ENCODE measurements around the gene CCR7. TPM values are rescaled to one million over a fixed set of nuclear protein-coding genes. Genes with fewer than 3 reads are reported as not detected.
A peak's percentile ranks its signal among the peaks of the same experiment; 100 is the strongest.

The CCR7 gene
- total RNA-seq, 6 experiments from 2014 or later = 0.12 to 0.58 (median 0.28) TPM; not detected in 2

GRCh38 chr17:40555296-40556190 is 9.7 kb downstream of the CCR7 start:
- H3K4me1 ChIP-seq = peaks cover 0 to 35% (median 16%) of the 10 kb centered on the region in 4 donors
- WGBS (ENCODE audit: insufficient coverage, low coverage, low lambda C conversion rate, missing lambda C conversion rate) = 95% methylated on average over 11 of the region's 26 CpGs
- intact Hi-C loops (cut with DNase I) = no loop called here

GRCh38 chr17:40554646-40555295 is 10.5 kb downstream of the CCR7 start:
- no peak for ATAC-seq
- peaks cover 0 to 34% (median 15%) of the 10 kb centered on the region in 4 donors for H3K4me1 ChIP-seq
- peak in 1 of 3 donors; percentile 46 for DNase-seq
- peak overlapping the region in 2 of 3 donors; percentile 48 to 82 for H3K27ac ChIP-seq
- no peak overlapping the region for H3K4me3 ChIP-seq
- 83% methylated on average over 3 of the region's 27 CpGs for WGBS (ENCODE audit: insufficient coverage, low coverage, low lambda C conversion rate, missing lambda C conversion rate)
- no peaks in the 10 kb centered on the region for H3K27me3 ChIP-seq
- H3K36me3 ChIP-seq = no peaks in the 10 kb centered on the region
- intact Hi-C loops (cut with DNase I) = no loop called here
- no peak for TF ChIP-seq CTCF (IDR thresholded peaks at IDR 0.05)
- no peak for TF ChIP-seq POLR2A (IDR thresholded peaks at IDR 0.05)
- no peaks in the 10 kb centered on the region for H3K9me3 ChIP-seq

More at GRCh38 chr17:40555296-40556190, 9.7 kb downstream of the CCR7 start:
- H3K9me3 ChIP-seq = no peaks in the 10 kb centered on the region
- H3K27me3 ChIP-seq = no peaks in the 10 kb centered on the region
- H3K4me3 ChIP-seq = no peak overlapping the region
- no peaks in the 10 kb centered on the region for H3K36me3 ChIP-seq
- DNase-seq (peak in 1 of 3 donors; percentile 51), ATAC-seq (no peak)
- TF ChIP-seq POLR2A (IDR thresholded peaks at IDR 0.05) (no peak), CTCF (IDR thresholded peaks at IDR 0.05) (no peak)
- H3K27ac ChIP-seq = no peak overlapping the region

GRCh38 chr17:40553694-40554534 is 11.4 kb downstream of the CCR7 start:
- ATAC-seq (no peak), DNase-seq (peak in 2 of 3 donors; percentile 44 to 51)
- H3K4me3 ChIP-seq = no peak overlapping the region
- H3K36me3 ChIP-seq = no peaks in the 10 kb centered on the region
- peaks cover 0 to 42% (median 19%) of the 10 kb centered on the region in 4 donors for H3K4me1 ChIP-seq
- 62% methylated on average over 10 of the region's 19 CpGs for WGBS (ENCODE audit: insufficient coverage, low coverage, low lambda C conversion rate, missing lambda C conversion rate)
- H3K27me3 ChIP-seq = no peaks in the 10 kb centered on the region
- intact Hi-C loops (cut with DNase I) = no loop called here
- peak overlapping the region; percentile 34 to 82 (median 48) for H3K27ac ChIP-seq
- no peak for TF ChIP-seq CTCF (IDR thresholded peaks at IDR 0.05)
- TF ChIP-seq POLR2A (IDR thresholded peaks at IDR 0.05) = no peak
- no peaks in the 10 kb centered on the region for H3K9me3 ChIP-seq
